Measurements from ENCODE around the gene ADD1.

GRCh38 chr4:2906218-2906617, 62.6 kb downstream of the ADD1 start:
- no peak for TF ChIP-seq POLR2AphosphoS5 (IDR thresholded peaks at IDR 0.05; ENCODE audit: low read depth, low read length)
- TF ChIP-seq ZBTB40 (IDR thresholded peaks at IDR 0.05), result no peak
- TF ChIP-seq ZBTB40 (CRISPR knock-in tag; IDR thresholded peaks at IDR 0.05), result no peak
- no peak for TF ChIP-seq ZIK1 (CRISPR knock-in tag; IDR thresholded peaks at IDR 0.05; ENCODE audit: borderline replicate concordance, low read depth)
- no peak for TF ChIP-seq NFE2L2 (IDR thresholded peaks at IDR 0.05; ENCODE audit: low read length)
- TF ChIP-seq EP300 (IDR thresholded peaks at IDR 0.05; ENCODE audit: low read depth in 2 of 2, low read length in 2 of 2), result no peak
- no peak for TF ChIP-seq EP300 (CRISPR knock-in tag; IDR thresholded peaks at IDR 0.05; ENCODE audit: borderline replicate concordance)
- no peak for TF ChIP-seq ZNF615 (CRISPR knock-in tag; IDR thresholded peaks at IDR 0.05; ENCODE audit: borderline replicate concordance)
- no peak for TF ChIP-seq CREM (IDR thresholded peaks at IDR 0.05)
- TF ChIP-seq CREM (CRISPR knock-in tag; IDR thresholded peaks at IDR 0.05), result no peak
- TF ChIP-seq ZEB1 (IDR thresholded peaks at IDR 0.05; ENCODE audit: insufficient replicate concordance, low read depth), result no peak
- TF ChIP-seq ZNF414 (CRISPR knock-in tag; IDR thresholded peaks at IDR 0.05), result no peak
- TF ChIP-seq ZNF263 (CRISPR knock-in tag; IDR thresholded peaks at IDR 0.05), result no peak
- TF ChIP-seq ZNF770 (CRISPR knock-in tag; IDR thresholded peaks at IDR 0.05), result no peak
- no peak for TF ChIP-seq BHLHE40 (IDR thresholded peaks at IDR 0.05; ENCODE audit: low read length)
- TF ChIP-seq CEBPB (IDR thresholded peaks at IDR 0.05; ENCODE audit: borderline replicate concordance, low read depth, low read length), result no peak
- TF ChIP-seq USF2 (IDR thresholded peaks at IDR 0.05; ENCODE audit: low read depth, low read length), result no peak
- no peak for TF ChIP-seq USF2 (CRISPR knock-in tag; IDR thresholded peaks at IDR 0.05; ENCODE audit: borderline replicate concordance)
